IMR-90 (cell line): ENCODE measurements around the gene MS4A6A. TPM values are rescaled to one million over a fixed set of nuclear protein-coding genes. Genes with fewer than 3 reads are reported as not detected.

Source experiments
- ATAC-seq: fragments of 200-7000 bp; cut with Tn5 transposase; 2 replicates; pipeline ENCODE4 v1.9.1; 2020; ENCODE audit warnings: low read depth, mild to moderate bottlenecking, moderate library complexity
- BruUV-seq: library from RNA; stranded (reverse); fragments of 400-500 nt; replicated peaks from 2 replicates; lab custom pipeline; 2021; lab: Mats Ljungman, UMichigan
- CTCF ChIA-PET: fragments of 300-600 bp; formaldehyde crosslinking; extraction: SDS; loops from one replicate; lab custom pipeline; 2021; ENCODE audit warnings: antibody characterized with exemption; lab: Yijun Ruan, JAX
- POLR2A ChIA-PET: fragments of 300-600 bp; sonication (Branson Sonifier 250); formaldehyde crosslinking; loops from one replicate; lab custom pipeline; 2022; ENCODE audit warnings: antibody characterized with exemption; ENCODE audit not compliant: unreplicated experiment; lab: Charles Lee
- DNase-seq: peaks from one replicate; pipeline ENCODE4 v3.0.0; 2013
- H2AFZ ChIP-seq: replicated peaks from 2 replicates; pipeline ENCODE3; 2013; ENCODE audit warnings: low read length, mild to moderate bottlenecking; ENCODE audit not compliant: poor library complexity
- H2AK5ac ChIP-seq: 2 replicates; pipeline ENCODE4 v1.6.1; 2013; ENCODE audit warnings: low read depth, low read length, inconsistent platforms
- H2AK9ac ChIP-seq: replicated peaks from 2 replicates; pipeline ENCODE3; 2013; ENCODE audit warnings: mild to moderate bottlenecking, low read depth, low read length, moderate library complexity; ENCODE audit not compliant: poor library complexity
- H2BK120ac ChIP-seq: 2 replicates; pipeline ENCODE4 v1.6.1; 2013; ENCODE audit warnings: low read depth, low read length, inconsistent platforms
- H2BK15ac ChIP-seq: 3 replicates; pipeline ENCODE4 v1.6.1; 2013; ENCODE audit warnings: low read depth, low read length, inconsistent platforms
- H2BK20ac ChIP-seq: 2 replicates; pipeline ENCODE4 v1.6.1; 2013; ENCODE audit warnings: low read depth, mild to moderate bottlenecking, inconsistent platforms, low read length, moderate library complexity
- H2BK5ac ChIP-seq: 2 replicates; pipeline ENCODE4 v1.6.1; 2013; ENCODE audit warnings: mild to moderate bottlenecking, low read depth, low read length, inconsistent platforms; ENCODE audit not compliant: poor library complexity, severe bottlenecking
- H3K14ac ChIP-seq: replicated peaks from 2 replicates; pipeline ENCODE4 v1.6.1; 2013; ENCODE audit warnings: low read depth, low read length, inconsistent platforms
- H3K18ac ChIP-seq: 2 replicates; pipeline ENCODE4 v1.6.1; 2013; ENCODE audit warnings: low read depth, low read length, control low read depth
- H3K23ac ChIP-seq: 2 replicates; pipeline ENCODE4 v1.6.1; 2013; ENCODE audit warnings: low read depth, low read length, inconsistent platforms
- H3K27ac ChIP-seq: 2 replicates; pipeline ENCODE4 v1.5.1; 2013; ENCODE audit warnings: mild to moderate bottlenecking, control low read depth, low read length; ENCODE audit not compliant: insufficient read depth
- H3K27me3 ChIP-seq: 2 replicates; pipeline ENCODE4 v1.6.1; 2013; ENCODE audit warnings: low read length; ENCODE audit not compliant: control insufficient read depth, insufficient read depth
- H3K36me3 ChIP-seq: 2 replicates; pipeline ENCODE4 v1.6.1; 2013; ENCODE audit warnings: low read length, mixed read lengths; ENCODE audit not compliant: control insufficient read depth, insufficient read depth
- H3K4ac ChIP-seq: 2 replicates; pipeline ENCODE4 v1.6.1; 2013; ENCODE audit warnings: low read depth, low read length, inconsistent platforms
- H3K4me1 ChIP-seq: 2 replicates; pipeline ENCODE4 v1.6.1; 2013; ENCODE audit warnings: low read length, mixed read lengths; ENCODE audit not compliant: control insufficient read depth, insufficient read depth
- H3K4me2 ChIP-seq: 2 replicates; pipeline ENCODE4 v1.6.1; 2013; ENCODE audit warnings: low read depth, mild to moderate bottlenecking, control low read depth, low read length, moderate library complexity
- H3K4me3 ChIP-seq: 2 replicates; pipeline ENCODE4 v1.5.1; 2013; ENCODE audit warnings: low read depth, mild to moderate bottlenecking, control low read depth, low read length, moderate library complexity; ENCODE audit not compliant: insufficient read depth
- H3K56ac ChIP-seq: 2 replicates; pipeline ENCODE4 v1.6.1; 2013; ENCODE audit warnings: low read length, inconsistent platforms; ENCODE audit not compliant: insufficient read depth; ENCODE audit errors: extremely low read depth
- H3K79me1 ChIP-seq, 2 experiments: 2 replicates each; pipeline ENCODE4 v1.6.1; 2013; ENCODE audit warnings: low read length in 2 of 2, inconsistent platforms in 1 of 2, low read depth in 1 of 2
- H3K9ac ChIP-seq: 2 replicates; pipeline ENCODE4 v1.6.1; 2013; ENCODE audit warnings: low read depth, low read length, control low read depth
- H3K9me1 ChIP-seq: 2 replicates; pipeline ENCODE4 v1.6.1; 2013; ENCODE audit warnings: low read length, inconsistent platforms; ENCODE audit not compliant: insufficient read depth
- H3K9me3 ChIP-seq: 2 replicates; pipeline ENCODE4 v1.6.1; 2013; ENCODE audit warnings: low read length; ENCODE audit not compliant: control insufficient read depth, insufficient read depth
- H4K20me1 ChIP-seq: 2 replicates; pipeline ENCODE4 v1.6.1; 2013; ENCODE audit warnings: low read length, inconsistent platforms; ENCODE audit not compliant: insufficient read depth
- H4K5ac ChIP-seq: 2 replicates; pipeline ENCODE4 v1.6.1; 2013; ENCODE audit warnings: mild to moderate bottlenecking, low read depth, low read length, control low read depth
- H4K8ac ChIP-seq, 2 experiments: 2 replicates each; pipeline ENCODE4 v1.6.1; 2013; ENCODE audit warnings: low read depth in 2 of 2, low read length in 2 of 2, control low read depth in 1 of 2, inconsistent platforms in 1 of 2
- H4K91ac ChIP-seq: 2 replicates; pipeline ENCODE4 v1.6.1; 2013; ENCODE audit warnings: low read depth, low read length, inconsistent platforms; ENCODE audit not compliant: insufficient read depth
- CHD1 ChIP-seq: IDR thresholded peaks from 2 replicates; pipeline ENCODE4 v1.6.1; 2012; ENCODE audit warnings: low read depth, low read length, improper control_type of control experiment
- CTCF ChIP-seq: conservative IDR thresholded peaks from 2 replicates; pipeline ENCODE4 v1.5.1; 2012; ENCODE audit warnings: mild to moderate bottlenecking, low read depth, low read length, improper control_type of control experiment
- ELK1 ChIP-seq: fragments of 150-350 bp; IDR thresholded peaks from 2 replicates; pipeline ENCODE4 v1.6.1; 2016; ENCODE audit warnings: low read depth, mild to moderate bottlenecking, low read length, moderate library complexity, borderline replicate concordance
- MXI1 ChIP-seq: IDR thresholded peaks from 2 replicates; pipeline ENCODE4 v1.6.1; 2012; ENCODE audit warnings: low read depth, mild to moderate bottlenecking, low read length, moderate library complexity, borderline replicate concordance
- NFE2L2 ChIP-seq: fragments of 150-350 bp; IDR thresholded peaks from 2 replicates; pipeline ENCODE4 v1.6.1; 2016; ENCODE audit warnings: low read depth, mild to moderate bottlenecking, low read length
- RAD21 ChIP-seq: IDR thresholded peaks from 2 replicates; pipeline ENCODE4 v1.6.1; 2012; ENCODE audit warnings: low read length, improper control_type of control experiment
- RCOR1 ChIP-seq: IDR thresholded peaks from 2 replicates; pipeline ENCODE4 v1.6.1; 2012; ENCODE audit warnings: mild to moderate bottlenecking, low read length, improper control_type of control experiment; ENCODE audit not compliant: insufficient replicate concordance
- WGBS, 2 experiments: methylation state at CpG; one replicate each; pipeline versions ENCODE4 v1.1.5 to v1.1.7; 2013; ENCODE audit warnings: missing lambda C conversion rate in 2 of 2; ENCODE audit not compliant: insufficient read length in 1 of 2; ENCODE audit errors: extremely low coverage in 2 of 2; 5-methylcytosine and 5-hydroxymethylcytosine counted together
- dilution Hi-C: fragments of 300-500 bp; cut with HindIII; formaldehyde crosslinking; loops from one replicate; pipeline ENCODE4 v1.14.3; 2018; ENCODE audit warnings: low sequenced_read_pairs; ENCODE audit not compliant: unreplicated experiment
- in situ Hi-C: fragments of 300-500 bp; cut with MboI; formaldehyde crosslinking; loops from 3 replicates; pipeline ENCODE4 v1.14.3; 2019; ENCODE audit warnings: low sequenced_read_pairs, inconsistent platforms, mixed read lengths
- intact Hi-C: fragments of 100-400 bp; cut with micrococcal nuclease; formaldehyde crosslinking; loops from 2 replicates; pipeline ENCODE4 v1.10.0; 2022
- polyA plus RNA-seq, 3 experiments: library from polyadenylated mRNA; depleted of rRNA; stranded (reverse); fragments of >200 nt; gene quantifications; 2 replicates each; pipeline ENCODE4 v1.2.3, GENCODE V29; 2012; ENCODE audit warnings: low replicate concordance in 1 of 3
- total RNA-seq: library from RNA; depleted of rRNA; stranded (reverse); fragments of >200 nt; gene quantifications from 2 replicates; pipeline ENCODE4 v1.2.3, GENCODE V29; 2012

The MS4A6A gene
- total and polyA plus RNA-seq, 2 of the 4 experiments (the other 2 are of a cell fraction): not detected

GRCh38 chr11:60128376-60128775, 54.5 kb downstream of the MS4A6A start:
- ATAC-seq (no peak), DNase-seq (no peak)
- Histone ChIP-seq H3K9me3 (peaks cover 2% of the 10 kb centered on the region; the same call in 1 of the 2 replicates), H3K9ac (no peak overlapping the region), H4K8ac (no peak overlapping the region), H3K27ac (no peak overlapping the region), H3K23ac (no peak overlapping the region), H4K20me1 (no peaks in the 10 kb centered on the region), H3K4me1 (no peaks in the 10 kb centered on the region), H3K56ac (no peak overlapping the region), H2BK15ac (no peak overlapping the region), H2BK5ac (no peak overlapping the region), H3K79me1 (no peaks in the 10 kb centered on the region), H4K91ac (no peak overlapping the region), H3K27me3 (no peaks in the 10 kb centered on the region), H3K9me1 (no peaks in the 10 kb centered on the region), H2AK5ac (no peak overlapping the region), H3K18ac (no peak overlapping the region), H3K4me3 (no peak overlapping the region), H3K4me2 (no peak overlapping the region), H4K5ac (no peak overlapping the region), H2BK120ac (no peak overlapping the region), H3K4ac (no peak overlapping the region), H2BK20ac (no peak overlapping the region), H3K14ac (no peak overlapping the region), H2AK9ac (no peak overlapping the region), H2AFZ (no peak overlapping the region), H3K36me3 (no peaks in the 10 kb centered on the region)
- BruUV-seq: no TSS peak
- intact Hi-C loops (no loop called here), dilution Hi-C loops (no loop called here), in situ Hi-C loops (no loop called here)
- ChIA-PET CTCF (no interaction called here), POLR2A (no interaction called here)
- no peak for TF ChIP-seq CHD1
- no peak for TF ChIP-seq CTCF
- TF ChIP-seq MXI1: no peak
- TF ChIP-seq NFE2L2: no peak
- no peak for TF ChIP-seq ELK1
- no peak for TF ChIP-seq RAD21
- no peak for TF ChIP-seq RCOR1
- no CpG with 5 or more reads among the region's 2 CpGs for WGBS, 2 experiments
